IMR-90 (cell line): ENCODE data around the gene PRKCA. TPM values are rescaled to one million over a fixed set of nuclear protein-coding genes. Genes with fewer than 3 reads are reported as not detected.

Experiments used
- ATAC-seq: fragments of 200-7000 bp; cut with Tn5 transposase; 2 replicates; pipeline ENCODE4 v1.9.1; 2020; ENCODE audit warnings: low read depth, mild to moderate bottlenecking, moderate library complexity
- BruUV-seq: library from RNA; stranded (reverse); fragments of 400-500 nt; replicated peaks from 2 replicates; lab custom pipeline; 2021; lab: Mats Ljungman, UMichigan
- CTCF ChIA-PET: fragments of 300-600 bp; formaldehyde crosslinking; extraction: SDS; loops from one replicate; lab custom pipeline; 2021; ENCODE audit warnings: antibody characterized with exemption; lab: Yijun Ruan, JAX
- POLR2A ChIA-PET: fragments of 300-600 bp; sonication (Branson Sonifier 250); formaldehyde crosslinking; loops from one replicate; lab custom pipeline; 2022; ENCODE audit warnings: antibody characterized with exemption; ENCODE audit not compliant: unreplicated experiment; lab: Charles Lee
- DNase-seq: peaks from one replicate; pipeline ENCODE4 v3.0.0; 2013
- H2AFZ ChIP-seq: replicated peaks from 2 replicates; pipeline ENCODE3; 2013; ENCODE audit warnings: low read length, mild to moderate bottlenecking; ENCODE audit not compliant: poor library complexity
- H2AK5ac ChIP-seq: 2 replicates; pipeline ENCODE4 v1.6.1; 2013; ENCODE audit warnings: low read depth, low read length, inconsistent platforms
- H2AK9ac ChIP-seq: replicated peaks from 2 replicates; pipeline ENCODE3; 2013; ENCODE audit warnings: mild to moderate bottlenecking, low read depth, low read length, moderate library complexity; ENCODE audit not compliant: poor library complexity
- H2BK120ac ChIP-seq: 2 replicates; pipeline ENCODE4 v1.6.1; 2013; ENCODE audit warnings: low read depth, low read length, inconsistent platforms
- H2BK15ac ChIP-seq: 3 replicates; pipeline ENCODE4 v1.6.1; 2013; ENCODE audit warnings: low read depth, low read length, inconsistent platforms
- H2BK20ac ChIP-seq: 2 replicates; pipeline ENCODE4 v1.6.1; 2013; ENCODE audit warnings: low read depth, mild to moderate bottlenecking, inconsistent platforms, low read length, moderate library complexity
- H2BK5ac ChIP-seq: 2 replicates; pipeline ENCODE4 v1.6.1; 2013; ENCODE audit warnings: mild to moderate bottlenecking, low read depth, low read length, inconsistent platforms; ENCODE audit not compliant: poor library complexity, severe bottlenecking
- H3K14ac ChIP-seq: replicated peaks from 2 replicates; pipeline ENCODE4 v1.6.1; 2013; ENCODE audit warnings: low read depth, low read length, inconsistent platforms
- H3K18ac ChIP-seq: 2 replicates; pipeline ENCODE4 v1.6.1; 2013; ENCODE audit warnings: low read depth, low read length, control low read depth
- H3K23ac ChIP-seq: 2 replicates; pipeline ENCODE4 v1.6.1; 2013; ENCODE audit warnings: low read depth, low read length, inconsistent platforms
- H3K27ac ChIP-seq: 2 replicates; pipeline ENCODE4 v1.5.1; 2013; ENCODE audit warnings: mild to moderate bottlenecking, control low read depth, low read length; ENCODE audit not compliant: insufficient read depth
- H3K27me3 ChIP-seq: 2 replicates; pipeline ENCODE4 v1.6.1; 2013; ENCODE audit warnings: low read length; ENCODE audit not compliant: control insufficient read depth, insufficient read depth
- H3K36me3 ChIP-seq: 2 replicates; pipeline ENCODE4 v1.6.1; 2013; ENCODE audit warnings: low read length, mixed read lengths; ENCODE audit not compliant: control insufficient read depth, insufficient read depth
- H3K4ac ChIP-seq: 2 replicates; pipeline ENCODE4 v1.6.1; 2013; ENCODE audit warnings: low read depth, low read length, inconsistent platforms
- H3K4me1 ChIP-seq: 2 replicates; pipeline ENCODE4 v1.6.1; 2013; ENCODE audit warnings: low read length, mixed read lengths; ENCODE audit not compliant: control insufficient read depth, insufficient read depth
- H3K4me2 ChIP-seq: 2 replicates; pipeline ENCODE4 v1.6.1; 2013; ENCODE audit warnings: low read depth, mild to moderate bottlenecking, control low read depth, low read length, moderate library complexity
- H3K4me3 ChIP-seq: 2 replicates; pipeline ENCODE4 v1.5.1; 2013; ENCODE audit warnings: low read depth, mild to moderate bottlenecking, control low read depth, low read length, moderate library complexity; ENCODE audit not compliant: insufficient read depth
- H3K56ac ChIP-seq: 2 replicates; pipeline ENCODE4 v1.6.1; 2013; ENCODE audit warnings: low read length, inconsistent platforms; ENCODE audit not compliant: insufficient read depth; ENCODE audit errors: extremely low read depth
- H3K79me1 ChIP-seq, 2 experiments: 2 replicates each; pipeline ENCODE4 v1.6.1; 2013; ENCODE audit warnings: low read length in 2 of 2, inconsistent platforms in 1 of 2, low read depth in 1 of 2
- H3K9ac ChIP-seq: 2 replicates; pipeline ENCODE4 v1.6.1; 2013; ENCODE audit warnings: low read depth, low read length, control low read depth
- H3K9me1 ChIP-seq: 2 replicates; pipeline ENCODE4 v1.6.1; 2013; ENCODE audit warnings: low read length, inconsistent platforms; ENCODE audit not compliant: insufficient read depth
- H3K9me3 ChIP-seq: 2 replicates; pipeline ENCODE4 v1.6.1; 2013; ENCODE audit warnings: low read length; ENCODE audit not compliant: control insufficient read depth, insufficient read depth
- H4K20me1 ChIP-seq: 2 replicates; pipeline ENCODE4 v1.6.1; 2013; ENCODE audit warnings: low read length, inconsistent platforms; ENCODE audit not compliant: insufficient read depth
- H4K5ac ChIP-seq: 2 replicates; pipeline ENCODE4 v1.6.1; 2013; ENCODE audit warnings: mild to moderate bottlenecking, low read depth, low read length, control low read depth
- H4K8ac ChIP-seq, 2 experiments: 2 replicates each; pipeline ENCODE4 v1.6.1; 2013; ENCODE audit warnings: low read depth in 2 of 2, low read length in 2 of 2, control low read depth in 1 of 2, inconsistent platforms in 1 of 2
- H4K91ac ChIP-seq: 2 replicates; pipeline ENCODE4 v1.6.1; 2013; ENCODE audit warnings: low read depth, low read length, inconsistent platforms; ENCODE audit not compliant: insufficient read depth
- BHLHE40 ChIP-seq: fragments of 150-350 bp; IDR thresholded peaks from 2 replicates; pipeline ENCODE4 v1.6.1; 2016; ENCODE audit warnings: mild to moderate bottlenecking, low read depth, low read length
- CEBPB ChIP-seq: IDR thresholded peaks from 2 replicates; pipeline ENCODE4 v1.6.1; 2012; ENCODE audit warnings: low read depth, low read length, improper control_type of control experiment
- CTCF ChIP-seq: conservative IDR thresholded peaks from 2 replicates; pipeline ENCODE4 v1.5.1; 2012; ENCODE audit warnings: mild to moderate bottlenecking, low read depth, low read length, improper control_type of control experiment
- ELK1 ChIP-seq: fragments of 150-350 bp; IDR thresholded peaks from 2 replicates; pipeline ENCODE4 v1.6.1; 2016; ENCODE audit warnings: low read depth, mild to moderate bottlenecking, low read length, moderate library complexity, borderline replicate concordance
- POLR2A ChIP-seq: IDR thresholded peaks from 2 replicates; pipeline ENCODE4 v1.6.1; 2012; ENCODE audit warnings: mild to moderate bottlenecking, low read depth, low read length
- WGBS, 2 experiments: methylation state at CpG; one replicate each; pipeline versions ENCODE4 v1.1.5 to v1.1.7; 2013; ENCODE audit warnings: missing lambda C conversion rate in 2 of 2; ENCODE audit not compliant: insufficient read length in 1 of 2; ENCODE audit errors: extremely low coverage in 2 of 2; 5-methylcytosine and 5-hydroxymethylcytosine counted together
- dilution Hi-C: fragments of 300-500 bp; cut with HindIII; formaldehyde crosslinking; loops from one replicate; pipeline ENCODE4 v1.14.3; 2018; ENCODE audit warnings: low sequenced_read_pairs; ENCODE audit not compliant: unreplicated experiment
- in situ Hi-C: fragments of 300-500 bp; cut with MboI; formaldehyde crosslinking; loops from 3 replicates; pipeline ENCODE4 v1.14.3; 2019; ENCODE audit warnings: low sequenced_read_pairs, inconsistent platforms, mixed read lengths
- intact Hi-C: fragments of 100-400 bp; cut with micrococcal nuclease; formaldehyde crosslinking; loops from 2 replicates; pipeline ENCODE4 v1.10.0; 2022
- polyA plus RNA-seq, 3 experiments: library from polyadenylated mRNA; depleted of rRNA; stranded (reverse); fragments of >200 nt; gene quantifications; 2 replicates each; pipeline ENCODE4 v1.2.3, GENCODE V29; 2012; ENCODE audit warnings: low replicate concordance in 1 of 3
- total RNA-seq: library from RNA; depleted of rRNA; stranded (reverse); fragments of >200 nt; gene quantifications from 2 replicates; pipeline ENCODE4 v1.2.3, GENCODE V29; 2012

PRKCA gene
- total and polyA plus RNA-seq, 2 of the 4 experiments (the other 2 are of a cell fraction), result 31.0 to 46.0 TPM

- intact Hi-C loops, result no loop called here
- Histone ChIP-seq H3K4me3 (no peak overlapping the region), H4K5ac (no peak overlapping the region), H3K79me1 (no peaks in the 10 kb centered on the region; a peak in 1 of 4 replicates), H3K23ac (no peak overlapping the region), H3K27me3 (no peaks in the 10 kb centered on the region), H4K20me1 (peaks cover 19% of the 10 kb centered on the region; the same call in 1 of the 2 replicates), H2BK20ac (no peak overlapping the region), H3K9me3 (no peaks in the 10 kb centered on the region), H3K14ac (no peak overlapping the region), H4K8ac (no peak overlapping the region), H3K56ac (no peak overlapping the region), H3K9ac (no peak overlapping the region), H3K4me2 (no peak overlapping the region), H3K9me1 (0 out of 2 replicates have a peak, but pooled peaks cover 6% of the 10 kb centered on the region), H3K4me1 (peaks cover 4% of the 10 kb centered on the region; the same call in 1 of the 2 replicates), H2AK9ac (no peak overlapping the region), H2AK5ac (no peak overlapping the region), H3K27ac (no peak overlapping the region), H3K18ac (no peak overlapping the region), H3K36me3 (peaks cover 5% of the 10 kb centered on the region; the same call in 1 of the 2 replicates), H2BK15ac (no peak overlapping the region), H3K4ac (no peak overlapping the region), H2AFZ (no peak overlapping the region), H2BK5ac (no peak overlapping the region), H4K91ac (no peak overlapping the region), H2BK120ac (no peak overlapping the region)
- no TSS peak for BruUV-seq
- WGBS, 2 experiments, result no CpG with 5 or more reads among the region's 2 CpGs
- DNase-seq (no peak), ATAC-seq (no peak)
- TF ChIP-seq BHLHE40 (no peak), CEBPB (no peak), CTCF (no peak), POLR2A (no peak), ELK1 (no peak)
- CTCF ChIA-PET, result no interaction called here
- POLR2A ChIA-PET, result no interaction called here
- dilution Hi-C loops, result no loop called here
- in situ Hi-C loops, result no loop called here
Measured at GRCh38 chr17:66722341-66722740, 419.9 kb downstream of the PRKCA start.
